MM.1S (cell line): ENCODE results near the gene SERPINA3.

ENCODE experiments used
- EZH2 ChIP-seq: fragments of 300-600 bp; sonication (generic); optimal IDR thresholded peaks from 2 replicates; pipeline ENCODE3; 2017; ENCODE audit warnings: low read depth, mild to moderate bottlenecking, antibody characterized with exemption, low read length, mixed read lengths
- EZH2phosphoT487 ChIP-seq: fragments of 300-600 bp; sonication (generic); IDR thresholded peaks from 2 replicates; pipeline ENCODE4 v1.6.1; 2018; ENCODE audit warnings: antibody characterized with exemption, low read length
- TF ChIP-seq, protein P1 (sequence below): fragments of 300-600 bp; sonication (generic); IDR thresholded peaks from 2 replicates; pipeline ENCODE4 v1.5.1; 2016; ENCODE audit warnings: antibody characterized with exemption, low read length, mixed read lengths

DNA sequence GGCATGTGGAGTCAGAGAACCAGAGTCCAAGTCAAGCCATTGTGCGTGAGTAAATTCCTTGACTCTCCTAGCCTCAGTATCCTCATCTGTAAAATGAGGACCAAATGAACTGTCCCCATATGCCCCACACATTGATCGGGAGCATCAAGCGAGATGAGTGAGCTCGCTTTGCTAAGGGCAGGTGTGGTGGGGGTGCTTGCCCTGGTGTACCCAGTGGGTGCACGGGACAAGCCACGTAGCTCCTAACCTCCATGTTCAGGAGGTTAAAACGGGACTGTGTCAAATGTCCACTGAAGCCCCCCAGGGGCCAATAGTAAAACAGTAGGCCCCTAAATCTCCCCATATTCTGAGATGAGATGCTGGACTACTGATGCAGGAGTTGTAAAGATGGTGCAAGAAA is 60.9 kb downstream of the SERPINA3 start:
- TF ChIP-seq, protein P1, sequence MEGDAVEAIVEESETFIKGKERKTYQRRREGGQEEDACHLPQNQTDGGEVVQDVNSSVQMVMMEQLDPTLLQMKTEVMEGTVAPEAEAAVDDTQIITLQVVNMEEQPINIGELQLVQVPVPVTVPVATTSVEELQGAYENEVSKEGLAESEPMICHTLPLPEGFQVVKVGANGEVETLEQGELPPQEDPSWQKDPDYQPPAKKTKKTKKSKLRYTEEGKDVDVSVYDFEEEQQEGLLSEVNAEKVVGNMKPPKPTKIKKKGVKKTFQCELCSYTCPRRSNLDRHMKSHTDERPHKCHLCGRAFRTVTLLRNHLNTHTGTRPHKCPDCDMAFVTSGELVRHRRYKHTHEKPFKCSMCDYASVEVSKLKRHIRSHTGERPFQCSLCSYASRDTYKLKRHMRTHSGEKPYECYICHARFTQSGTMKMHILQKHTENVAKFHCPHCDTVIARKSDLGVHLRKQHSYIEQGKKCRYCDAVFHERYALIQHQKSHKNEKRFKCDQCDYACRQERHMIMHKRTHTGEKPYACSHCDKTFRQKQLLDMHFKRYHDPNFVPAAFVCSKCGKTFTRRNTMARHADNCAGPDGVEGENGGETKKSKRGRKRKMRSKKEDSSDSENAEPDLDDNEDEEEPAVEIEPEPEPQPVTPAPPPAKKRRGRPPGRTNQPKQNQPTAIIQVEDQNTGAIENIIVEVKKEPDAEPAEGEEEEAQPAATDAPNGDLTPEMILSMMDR, result no peak
- no peak for TF ChIP-seq EZH2
- no peak for TF ChIP-seq EZH2phosphoT487
